Measurements from ENCODE around the gene IGSF3. TPM values are rescaled to one million over a fixed set of nuclear protein-coding genes. Genes with fewer than 3 reads are reported as not detected.

The IGSF3 gene
- total RNA-seq, 4 donors from 2014 or later = 15.7 to 63.2 (median 49.2) TPM

DNA sequence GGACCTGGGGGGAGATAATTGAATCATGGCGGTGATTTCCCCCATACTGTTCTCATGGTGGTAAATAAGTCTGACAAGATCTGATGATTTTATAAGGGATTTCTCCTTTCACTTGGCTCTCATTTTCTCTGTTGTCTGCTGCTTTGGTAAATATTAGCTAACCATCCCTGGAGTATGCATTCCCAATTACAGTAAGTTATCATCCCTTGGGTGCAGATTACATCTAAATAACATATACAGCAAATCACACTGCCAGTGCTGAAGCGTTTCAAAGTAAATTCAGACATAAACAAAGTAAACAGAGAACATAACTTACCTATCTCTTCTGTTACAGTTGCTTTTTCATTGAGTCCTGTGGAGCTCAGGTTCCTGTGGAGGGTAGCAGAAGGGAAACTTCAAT is 38.6 kb upstream of the IGSF3 start:
- Histone ChIP-seq H3K4me3 (no peak overlapping the region), H3K27ac (no peak overlapping the region), H3K9me3 (no peaks in the 10 kb centered on the region), H3K4me1 (no peaks in the 10 kb centered on the region), H3K27me3 (no peaks in the 10 kb centered on the region), H3K36me3 (no peaks in the 10 kb centered on the region)
- DNase-seq = no peak
- TF ChIP-seq, protein P1, sequence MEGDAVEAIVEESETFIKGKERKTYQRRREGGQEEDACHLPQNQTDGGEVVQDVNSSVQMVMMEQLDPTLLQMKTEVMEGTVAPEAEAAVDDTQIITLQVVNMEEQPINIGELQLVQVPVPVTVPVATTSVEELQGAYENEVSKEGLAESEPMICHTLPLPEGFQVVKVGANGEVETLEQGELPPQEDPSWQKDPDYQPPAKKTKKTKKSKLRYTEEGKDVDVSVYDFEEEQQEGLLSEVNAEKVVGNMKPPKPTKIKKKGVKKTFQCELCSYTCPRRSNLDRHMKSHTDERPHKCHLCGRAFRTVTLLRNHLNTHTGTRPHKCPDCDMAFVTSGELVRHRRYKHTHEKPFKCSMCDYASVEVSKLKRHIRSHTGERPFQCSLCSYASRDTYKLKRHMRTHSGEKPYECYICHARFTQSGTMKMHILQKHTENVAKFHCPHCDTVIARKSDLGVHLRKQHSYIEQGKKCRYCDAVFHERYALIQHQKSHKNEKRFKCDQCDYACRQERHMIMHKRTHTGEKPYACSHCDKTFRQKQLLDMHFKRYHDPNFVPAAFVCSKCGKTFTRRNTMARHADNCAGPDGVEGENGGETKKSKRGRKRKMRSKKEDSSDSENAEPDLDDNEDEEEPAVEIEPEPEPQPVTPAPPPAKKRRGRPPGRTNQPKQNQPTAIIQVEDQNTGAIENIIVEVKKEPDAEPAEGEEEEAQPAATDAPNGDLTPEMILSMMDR (IDR thresholded peaks at IDR 0.05) = no peak
- TF ChIP-seq POLR2A (IDR thresholded peaks at IDR 0.05) = no peak

DNA sequence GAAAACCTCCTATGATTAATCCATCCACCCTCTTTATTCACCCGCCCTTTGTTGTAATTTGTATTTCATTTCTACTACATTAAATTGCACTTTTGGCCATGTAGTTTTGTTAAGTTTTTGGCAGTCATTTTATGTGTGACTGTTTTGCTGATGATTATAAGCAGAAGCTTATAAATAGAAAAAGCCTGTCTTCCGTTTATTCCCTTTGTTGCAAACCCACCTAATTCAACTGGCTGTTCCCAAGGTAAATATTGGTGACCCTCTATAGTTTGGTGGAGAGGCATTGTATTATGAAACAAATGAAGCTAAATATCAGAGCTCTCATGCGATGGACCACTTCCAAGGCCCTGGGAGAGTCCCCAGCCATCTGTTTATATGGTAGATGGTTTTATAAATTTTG is 36.7 kb upstream of the IGSF3 start:
- Histone ChIP-seq H3K4me3 (no peak overlapping the region), H3K27me3 (no peaks in the 10 kb centered on the region), H3K36me3 (no peaks in the 10 kb centered on the region), H3K27ac (no peak overlapping the region), H3K9me3 (no peaks in the 10 kb centered on the region), H3K4me1 (no peaks in the 10 kb centered on the region)
- no peak for TF ChIP-seq POLR2A (IDR thresholded peaks at IDR 0.05)
- TF ChIP-seq, protein P1 (IDR thresholded peaks at IDR 0.05) = no peak
- DNase-seq = no peak

GRCh38 chr1:116699605-116700004 is 32.1 kb upstream of the IGSF3 start:
- H3K9me3 ChIP-seq = no peaks in the 10 kb centered on the region
- no peak for DNase-seq
- H3K27ac ChIP-seq = no peak overlapping the region
- H3K4me1 ChIP-seq = no peaks in the 10 kb centered on the region
- TF ChIP-seq POLR2A (IDR thresholded peaks at IDR 0.05) = no peak
- TF ChIP-seq, protein P1 (IDR thresholded peaks at IDR 0.05) = no peak
- H3K4me3 ChIP-seq = no peak overlapping the region
- no peaks in the 10 kb centered on the region for H3K36me3 ChIP-seq
- H3K27me3 ChIP-seq = no peaks in the 10 kb centered on the region

- Histone ChIP-seq H3K4me1 (no peaks in the 10 kb centered on the region), H3K4me3 (no peak overlapping the region), H3K27me3 (no peaks in the 10 kb centered on the region), H3K27ac (no peak overlapping the region), H3K36me3 (no peaks in the 10 kb centered on the region), H3K9me3 (no peaks in the 10 kb centered on the region)
- no peak for TF ChIP-seq POLR2A (IDR thresholded peaks at IDR 0.05)
- TF ChIP-seq, protein P1 (IDR thresholded peaks at IDR 0.05) = no peak
- no peak for DNase-seq
Measured at GRCh38 chr1:116698244-116698595, 30.7 kb upstream of the IGSF3 start.

- TF ChIP-seq, protein P1 (IDR thresholded peaks at IDR 0.05) = no peak
- no peak for TF ChIP-seq POLR2A (IDR thresholded peaks at IDR 0.05)
- DNase-seq = no peak
- Histone ChIP-seq H3K4me1 (no peaks in the 10 kb centered on the region), H3K9me3 (no peaks in the 10 kb centered on the region), H3K27ac (no peak overlapping the region), H3K4me3 (no peak overlapping the region), H3K36me3 (no peaks in the 10 kb centered on the region), H3K27me3 (no peaks in the 10 kb centered on the region)
Measured at GRCh38 chr1:116697548-116698243, 30.2 kb upstream of the IGSF3 start.

DNA sequence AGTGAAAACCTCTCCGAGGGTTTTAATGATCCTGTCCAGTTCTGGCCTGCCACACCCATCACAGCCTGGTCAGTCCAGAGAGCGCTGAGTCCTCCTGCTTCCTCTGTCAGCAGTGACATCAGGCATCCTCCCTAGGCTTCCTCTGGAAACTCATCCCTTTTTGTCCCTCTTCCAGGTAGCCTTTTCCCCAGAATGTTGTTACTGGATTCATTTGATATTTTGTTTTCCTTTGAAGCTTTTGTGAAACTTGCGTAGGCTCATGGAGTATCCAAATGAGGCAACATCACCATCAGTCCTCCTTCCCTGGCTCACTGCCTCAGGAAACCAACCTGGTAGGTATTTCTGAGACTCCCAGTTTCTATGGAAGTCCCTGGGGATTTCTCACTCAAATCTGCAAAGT is 27.0 kb upstream of the IGSF3 start:
- no peaks in the 10 kb centered on the region for H3K4me1 ChIP-seq
- no peaks in the 10 kb centered on the region for H3K9me3 ChIP-seq
- no peaks in the 10 kb centered on the region for H3K36me3 ChIP-seq
- TF ChIP-seq, protein P1 (IDR thresholded peaks at IDR 0.05) = no peak
- TF ChIP-seq POLR2A (IDR thresholded peaks at IDR 0.05) = no peak
- no peaks in the 10 kb centered on the region for H3K27me3 ChIP-seq
- H3K4me3 ChIP-seq = no peak overlapping the region
- DNase-seq = no peak
- no peak overlapping the region for H3K27ac ChIP-seq

Data from Peyer's patch (tissue), 4 donors.